Colon (tissue), 2 donors: ENCODE measurements around the gene SMARCD1.
A peak's percentile ranks its signal among the peaks of the same experiment; 100 is the strongest.

Experiments
- FAIRE-seq: peaks from 2 replicates; lab custom pipeline; 2012; peaks lifted over from hg19 to GRCh38; lab: Jason Lieb, UNC
- donor health status: control.
- donor health status: control.

The SMARCD1 gene

DNA sequence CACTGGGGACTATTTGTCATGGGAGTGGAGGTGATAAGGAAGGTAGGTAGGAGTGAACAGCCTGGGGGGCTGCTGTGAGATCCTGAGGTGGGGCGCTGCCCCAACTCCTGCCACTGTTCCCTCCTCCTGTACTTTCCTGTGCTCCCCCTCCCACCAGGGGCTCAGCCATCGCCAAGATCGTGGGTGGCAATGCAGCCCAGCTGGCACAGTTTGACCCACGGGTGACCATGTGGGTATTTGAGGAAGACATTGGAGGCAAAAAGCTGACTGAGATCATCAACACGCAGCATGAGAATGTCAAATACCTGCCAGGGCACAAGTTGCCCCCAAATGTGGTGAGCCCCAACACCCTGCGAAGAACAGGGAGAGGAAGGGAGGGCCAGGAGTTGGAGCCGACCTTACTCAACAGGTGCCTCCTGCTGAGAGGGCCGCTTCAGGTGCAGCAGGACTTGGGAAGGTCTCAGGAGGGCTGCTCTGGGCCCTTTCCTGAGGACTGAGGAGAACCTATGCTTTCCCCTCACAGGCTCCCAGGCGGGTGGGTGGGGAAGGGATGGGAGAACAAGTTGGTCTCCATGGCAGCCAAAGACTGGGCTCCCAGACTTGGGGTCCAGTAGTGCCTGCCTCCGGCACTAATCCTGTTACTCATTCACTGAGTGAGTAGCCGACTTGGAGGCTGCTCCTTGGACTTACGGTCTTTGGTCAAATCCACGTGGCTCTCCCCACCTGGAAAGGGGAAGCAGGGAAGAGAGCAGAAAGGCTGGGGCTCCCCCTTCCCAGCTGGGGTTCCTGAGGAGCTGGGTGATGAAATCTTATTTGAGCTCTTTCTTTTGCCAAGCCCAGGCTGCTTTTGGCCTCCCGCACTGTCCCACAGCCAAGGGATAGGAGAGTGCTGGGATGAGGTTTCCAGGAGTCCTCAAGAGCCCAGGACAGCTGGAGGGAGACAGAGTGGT lies 19.6 kb downstream of the SMARCD1 start:
- no peak for FAIRE-seq

GRCh38 chr12:50105913-50106450 lies 20.8 kb downstream of the SMARCD1 start:
- FAIRE-seq = no peak

- no peak for FAIRE-seq
Observed at GRCh38 chr12:50106907-50107306, 21.8 kb downstream of the SMARCD1 start.

DNA sequence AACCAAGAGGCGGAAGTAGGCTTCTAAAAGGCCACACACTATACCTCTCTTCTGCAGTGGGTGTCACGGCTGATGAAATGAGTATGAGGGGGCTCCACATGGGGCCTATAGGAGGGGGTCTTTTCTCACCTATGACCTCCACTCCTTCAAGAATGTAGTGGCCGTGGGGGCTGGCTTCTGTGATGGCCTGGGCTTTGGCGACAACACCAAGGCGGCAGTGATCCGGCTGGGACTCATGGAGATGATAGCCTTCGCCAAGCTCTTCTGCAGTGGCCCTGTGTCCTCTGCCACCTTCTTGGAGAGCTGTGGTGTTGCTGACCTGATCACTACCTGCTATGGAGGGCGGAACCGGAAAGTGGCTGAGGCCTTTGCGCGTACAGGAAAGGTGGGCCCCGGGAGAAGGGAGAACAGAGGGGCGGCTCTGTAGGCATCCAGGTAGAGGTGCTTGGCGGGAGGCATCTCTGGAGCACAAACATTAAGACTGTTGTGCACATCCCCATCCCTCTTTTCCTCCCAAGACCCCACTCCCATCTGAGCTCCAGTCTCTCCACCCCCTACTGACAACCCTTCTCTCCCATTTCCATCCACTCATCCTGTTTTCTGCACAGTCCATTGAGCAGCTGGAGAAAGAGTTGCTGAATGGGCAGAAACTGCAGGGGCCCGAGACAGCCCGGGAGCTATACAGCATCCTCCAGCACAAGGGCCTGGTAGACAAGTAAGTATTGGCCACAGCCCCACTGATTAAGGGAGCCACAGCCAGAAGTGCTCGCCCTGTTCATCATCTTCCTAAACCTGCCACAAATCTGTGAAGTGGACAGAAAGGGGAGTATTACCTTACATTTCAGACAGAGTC lies 22.5 kb downstream of the SMARCD1 start:
- no peak for FAIRE-seq

DNA sequence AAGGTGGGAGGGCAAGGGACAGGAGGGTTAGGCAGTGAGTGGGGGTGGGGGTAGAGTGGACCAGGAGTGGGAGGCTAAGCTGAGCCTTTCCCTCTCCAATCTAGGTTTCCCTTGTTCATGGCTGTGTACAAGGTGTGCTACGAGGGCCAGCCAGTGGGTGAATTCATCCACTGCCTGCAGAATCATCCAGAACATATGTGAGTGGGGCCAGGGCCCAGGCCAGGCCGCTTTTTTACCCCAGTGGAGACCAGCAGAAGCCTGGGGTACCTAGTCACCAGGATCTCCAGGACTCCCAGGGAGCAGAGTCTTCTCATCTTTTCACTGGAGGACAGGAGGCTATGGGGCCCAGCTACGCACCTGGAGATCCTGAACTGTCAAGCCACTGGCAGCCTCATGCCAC lies 24.2 kb downstream of the SMARCD1 start:
- no peak for FAIRE-seq

DNA sequence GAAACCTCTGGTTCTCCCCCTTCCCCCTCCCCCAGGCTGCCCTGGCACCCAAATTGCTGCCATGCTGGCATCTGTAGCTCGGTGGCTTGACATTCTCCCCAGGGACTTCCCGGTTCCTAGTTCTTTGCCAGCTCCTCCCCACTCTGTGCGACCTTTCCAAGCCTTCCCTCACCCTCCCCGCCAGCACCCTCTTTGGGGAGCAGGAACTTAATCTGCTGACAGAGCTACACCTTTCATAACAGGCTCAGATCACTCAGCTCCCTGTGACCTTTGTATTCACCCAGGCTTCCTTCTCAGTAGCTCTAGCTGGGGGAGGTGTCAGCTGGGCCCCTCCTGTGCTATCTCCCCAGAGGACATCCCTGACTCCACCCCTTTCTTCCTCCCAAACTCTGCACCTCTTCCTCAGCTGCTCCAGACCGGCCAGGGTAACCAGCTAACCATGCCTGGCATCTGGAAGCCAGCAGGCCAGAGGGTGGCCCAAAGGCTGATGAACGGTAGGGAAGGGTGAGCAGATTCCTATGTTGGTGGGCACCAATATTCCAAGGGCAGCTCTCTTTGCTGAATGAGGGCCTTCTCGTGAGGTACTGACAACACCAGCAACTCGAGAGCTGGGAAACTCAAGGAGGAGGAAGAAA lies 25.1 kb downstream of the SMARCD1 start:
- FAIRE-seq = no peak

GRCh38 chr12:50110762-50111351 lies 25.7 kb downstream of the SMARCD1 start:
- no peak for FAIRE-seq

GRCh38 chr12:50111395-50111692 lies 26.2 kb downstream of the SMARCD1 start:
- no peak for FAIRE-seq

GRCh38 chr12:50111693-50112455 lies 26.7 kb downstream of the SMARCD1 start, which contains the start of gene COX14:
Gene COX14 (plus strand): TSS chr12:50112236. CDS start chr12:50120044, 7,808 bp downstream.
- peak; percentile 94 for FAIRE-seq

- no peak for FAIRE-seq
Observed at GRCh38 chr12:50112456-50113218, 27.5 kb downstream of the SMARCD1 start.

GRCh38 chr12:50117057-50117622 lies 32.0 kb downstream of the SMARCD1 start:
- FAIRE-seq = no peak

- no peak for FAIRE-seq
Observed at GRCh38 chr12:50119387-50119786, 34.2 kb downstream of the SMARCD1 start.

GRCh38 chr12:50120521-50120920 lies 35.4 kb downstream of the SMARCD1 start:
- no peak for FAIRE-seq

GRCh38 chr12:50120953-50121352 lies 35.8 kb downstream of the SMARCD1 start:
- no peak for FAIRE-seq

DNA sequence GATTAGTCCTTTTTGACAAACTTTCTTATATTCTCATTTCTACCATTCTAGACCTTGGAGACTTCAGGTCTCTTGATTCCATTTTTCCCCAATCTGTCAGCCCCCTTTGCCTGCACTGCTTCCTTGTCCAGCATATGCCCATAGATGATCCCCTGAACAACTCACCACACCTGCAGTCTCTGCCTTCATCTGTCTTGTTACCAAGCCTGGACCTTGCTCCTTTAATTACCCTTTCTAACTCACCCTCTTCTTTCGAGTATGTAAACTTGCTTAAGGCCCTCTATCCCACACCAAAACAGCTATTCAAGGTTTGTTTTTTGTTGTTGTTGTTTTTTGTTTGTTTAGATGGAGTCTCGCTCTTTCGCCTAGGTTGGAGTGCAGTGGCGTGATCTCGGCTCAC lies 36.5 kb downstream of the SMARCD1 start:
- FAIRE-seq = no peak

GRCh38 chr12:50123203-50123602 lies 38.1 kb downstream of the SMARCD1 start:
- no peak for FAIRE-seq

DNA sequence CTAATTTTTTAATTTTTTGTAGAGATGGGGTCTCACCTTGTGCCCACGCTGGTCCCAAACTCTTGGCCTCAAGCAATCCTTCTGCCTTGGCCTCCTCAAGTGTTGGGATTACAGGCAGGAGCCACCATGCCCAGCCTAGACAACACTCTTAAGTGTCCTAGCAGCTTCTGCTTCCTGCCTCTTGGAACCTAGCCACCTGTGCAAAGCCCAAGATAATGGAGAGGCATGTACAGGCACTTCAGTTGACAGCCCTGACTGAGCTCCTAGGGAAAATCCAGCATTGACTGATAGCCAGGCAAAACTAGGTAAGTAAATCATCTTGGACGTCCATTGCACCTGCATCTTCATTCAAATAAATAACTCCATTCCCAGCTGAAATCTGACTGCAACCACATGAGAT lies 42.4 kb downstream of the SMARCD1 start:
- no peak for FAIRE-seq

GRCh38 chr12:50129290-50129689 lies 44.1 kb downstream of the SMARCD1 start:
- no peak for FAIRE-seq

GRCh38 chr12:50132505-50133135 lies 47.5 kb downstream of the SMARCD1 start:
- no peak for FAIRE-seq

- FAIRE-seq = no peak
Observed at GRCh38 chr12:50142993-50143392, 57.9 kb downstream of the SMARCD1 start.
